Activated T-cell treated with anti-CD3 and anti-CD28 coated beads, Interleukin-2, amount 50 U/mL, for 4 hours (primary cell): Measurements from ENCODE around the gene PIM2. TPM values are rescaled to one million over a fixed set of nuclear protein-coding genes. Genes with fewer than 3 reads are reported as not detected.
A peak's percentile ranks its signal among the peaks of the same experiment; 100 is the strongest.

Experiments used
- ATAC-seq, 2 donors: fragments of 200-7000 bp; cut with Tn5 transposase; one replicate each; pipeline ENCODE4 v1.10.0; 2021
- DNase-seq: peaks from one replicate; pipeline ENCODE4 v3.0.0-alpha.2; 2020
- H3K27me3 Mint-ChIP-seq: one replicate; pipeline ENCODE4 v1.8.0; 2021; ENCODE audit warnings: low read depth, mixed read lengths
- H3K36me3 Mint-ChIP-seq: one replicate; pipeline ENCODE4 v1.8.0; 2022; ENCODE audit warnings: mixed read lengths; ENCODE audit not compliant: insufficient read depth
- H3K4me1 Mint-ChIP-seq: one replicate; pipeline ENCODE4 v1.8.0; 2021; ENCODE audit warnings: low read depth, mixed read lengths
- H3K4me3 Mint-ChIP-seq: one replicate; pipeline ENCODE4 v1.8.0; 2021; ENCODE audit warnings: mild to moderate bottlenecking, moderate library complexity, mixed read lengths
- H3K9me3 Mint-ChIP-seq: one replicate; pipeline ENCODE4 v1.8.0; 2021; ENCODE audit warnings: mixed read lengths
- total RNA-seq, 3 donors: library from RNA; stranded (reverse); gene quantifications; one replicate each; pipeline ENCODE4 v1.2.1, GENCODE V29; 2021

The PIM2 gene
- 100 to 1,000 TPM; 197 to 279 (median 270) TPM for total RNA-seq

DNA sequence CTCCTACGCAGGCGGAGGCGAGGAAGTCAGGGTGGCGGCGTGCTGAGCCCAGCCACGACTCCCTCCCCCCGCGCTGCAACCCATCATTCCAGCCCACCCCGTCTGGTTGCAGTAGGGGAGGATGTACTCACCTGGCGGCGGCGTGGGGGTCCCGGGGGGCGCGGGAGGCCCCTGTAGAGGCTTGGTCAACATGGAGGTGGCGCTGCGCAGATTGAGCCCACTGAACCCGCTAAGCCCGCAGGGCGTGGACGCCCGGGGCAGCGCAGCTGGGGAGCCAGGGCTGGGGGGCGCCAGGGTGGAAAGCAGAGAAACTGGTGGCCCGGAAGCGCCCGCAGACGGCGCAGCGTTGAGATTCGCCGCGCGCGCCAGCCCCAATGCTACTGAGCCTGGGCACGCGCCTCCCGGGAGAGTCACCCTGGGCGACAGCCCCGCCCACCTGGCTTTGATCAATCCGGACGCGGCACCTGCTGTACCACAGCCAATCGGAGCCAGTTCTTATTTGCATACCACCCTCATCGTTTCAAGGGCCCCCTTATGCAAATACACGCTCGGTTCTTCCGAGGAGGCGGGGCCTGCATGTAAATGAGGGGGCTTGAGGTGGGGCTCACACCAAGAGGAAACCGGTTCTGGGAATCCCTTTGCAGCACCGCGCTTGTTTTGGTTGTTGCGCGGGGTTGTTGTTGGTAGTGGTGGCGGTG lies at the start of gene PIM2:
PIM2 (minus strand) TSS at position 382 of the 698 bp plus-strand sequence; CDS start at position 192, 190 bp downstream.
- peak within 1 kb of the TSS; percentile 91 for H3K4me3 Mint-ChIP-seq

DNA sequence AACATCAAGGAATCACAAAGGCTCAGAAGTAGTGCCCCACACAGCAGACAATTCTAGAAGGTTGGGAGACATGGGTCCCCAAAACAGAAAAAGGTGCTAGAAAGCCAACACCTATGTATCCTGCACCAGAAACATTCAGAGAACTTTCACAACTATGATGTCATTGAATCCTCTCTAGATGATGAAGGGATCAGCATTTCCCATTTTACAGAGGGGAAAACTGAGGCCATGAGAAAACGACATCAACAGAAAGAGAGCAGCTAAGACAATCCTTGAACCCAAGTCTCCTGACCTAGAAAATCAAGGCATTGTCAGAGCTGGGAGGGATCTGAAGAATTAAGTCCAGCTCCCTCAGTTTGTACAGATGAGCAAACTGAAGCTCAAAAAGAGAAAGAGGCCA lies 49.6 kb upstream of the PIM2 start:
- ATAC-seq (no peak), DNase-seq (no peak)
- Mint-ChIP-seq H3K9me3 (no peaks in the 10 kb centered on the region), H3K4me1 (peaks cover 15% of the 10 kb centered on the region), H3K4me3 (no peak overlapping the region), H3K36me3 (no peaks in the 10 kb centered on the region), H3K27me3 (no peaks in the 10 kb centered on the region)

More for the DNA sequence above, at the start of gene PIM2:
- no peaks in the 10 kb centered on the region for H3K9me3 Mint-ChIP-seq
- DNase-seq: peak; percentile 89
- ATAC-seq: peak; percentile 66 to 74
- peaks cover 53% of the 10 kb centered on the region for H3K4me1 Mint-ChIP-seq
- H3K27me3 Mint-ChIP-seq: no peaks in the 10 kb centered on the region
- H3K36me3 Mint-ChIP-seq: peaks cover 26% of the 10 kb centered on the region

DNA sequence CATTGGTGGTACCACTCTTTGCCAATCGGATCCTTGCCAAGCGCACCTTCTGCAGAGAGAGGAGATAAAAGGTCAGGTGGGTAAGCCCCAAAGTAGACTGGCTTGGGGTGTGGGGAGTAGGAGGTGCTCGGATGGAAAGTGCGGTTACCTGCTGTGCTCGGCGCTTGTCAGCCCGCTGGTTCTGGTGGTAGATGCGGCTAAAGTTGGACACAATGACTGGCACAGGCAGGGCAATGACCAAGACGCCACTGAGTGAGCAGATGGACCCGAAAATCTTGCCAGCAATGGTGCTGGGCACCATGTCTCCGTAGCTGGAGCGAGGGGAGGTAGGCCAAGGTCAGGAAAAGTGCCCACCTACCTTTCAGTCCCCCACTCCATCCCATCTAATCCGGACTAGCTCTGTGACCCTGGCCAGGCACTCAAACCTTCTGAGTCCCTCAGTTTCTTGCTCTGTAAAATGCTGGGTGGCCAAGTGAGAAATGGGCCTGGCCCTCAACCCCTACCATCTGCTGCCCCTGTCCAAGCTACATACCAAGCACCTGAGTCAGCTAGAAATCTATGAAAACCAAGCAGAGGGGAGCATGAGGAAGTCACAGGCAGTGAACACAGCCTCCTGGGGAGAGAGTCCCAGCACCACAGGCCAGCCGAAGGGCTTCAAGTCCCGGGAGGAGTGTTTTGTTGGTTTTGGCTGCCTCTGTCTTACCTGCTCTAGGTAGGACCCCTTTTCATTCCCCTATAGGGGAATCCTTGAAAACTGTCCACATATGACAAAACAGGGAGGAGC lies 48.2 kb upstream of the PIM2 start:
- Mint-ChIP-seq H3K27me3 (no peaks in the 10 kb centered on the region), H3K36me3 (no peaks in the 10 kb centered on the region), H3K9me3 (no peaks in the 10 kb centered on the region), H3K4me1 (peaks cover 3% of the 10 kb centered on the region), H3K4me3 (no peak overlapping the region)
- ATAC-seq: no peak
- DNase-seq: no peak

DNA sequence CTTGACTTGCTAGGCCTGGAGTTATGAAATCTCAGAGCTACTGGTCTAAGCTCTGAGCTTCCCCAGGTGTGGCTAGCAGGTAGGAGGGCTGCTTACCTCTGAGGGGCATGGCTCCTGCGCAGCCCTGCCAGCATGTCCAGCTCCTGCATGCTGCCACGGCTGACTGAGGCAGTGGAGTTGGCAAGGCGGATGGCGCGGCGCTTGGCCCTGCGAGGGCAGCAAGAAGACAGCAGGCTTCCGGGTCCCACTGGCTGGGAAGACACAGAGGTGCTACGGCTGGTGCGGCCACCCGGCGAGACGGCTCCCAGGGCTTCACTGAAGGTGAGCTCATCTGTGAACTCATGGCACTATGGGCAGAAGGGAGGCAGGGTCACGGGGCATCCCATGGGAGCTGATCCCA lies 47.1 kb upstream of the PIM2 start:
- Mint-ChIP-seq H3K9me3 (no peaks in the 10 kb centered on the region), H3K27me3 (no peaks in the 10 kb centered on the region), H3K4me1 (no peaks in the 10 kb centered on the region), H3K4me3 (no peak overlapping the region), H3K36me3 (no peaks in the 10 kb centered on the region)
- DNase-seq (no peak), ATAC-seq (no peak)

DNA sequence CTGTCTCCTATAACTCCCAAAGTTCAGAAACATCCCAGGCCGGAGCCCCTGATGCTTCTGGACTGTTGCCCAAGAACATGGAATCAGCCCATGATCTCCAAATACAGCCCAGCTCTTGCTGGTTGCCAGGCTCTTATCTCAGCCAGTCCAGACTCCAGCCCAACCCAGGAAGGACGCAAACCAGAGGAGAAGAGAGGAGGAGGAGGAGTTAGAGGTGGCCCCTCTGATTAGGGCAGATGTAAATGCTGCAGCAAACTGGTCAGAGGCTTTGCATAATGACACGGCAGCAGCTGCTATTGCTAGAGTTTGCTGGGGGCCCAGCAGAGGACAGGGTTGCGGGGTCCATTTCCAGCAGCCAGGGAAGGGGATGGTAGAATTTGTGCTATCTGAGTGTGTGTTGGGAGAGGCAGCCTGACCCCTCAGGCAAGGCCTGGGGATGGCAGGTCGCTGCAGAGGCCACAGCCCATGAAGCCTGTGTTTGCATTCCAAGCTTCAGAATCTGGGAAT lies 42.8 kb upstream of the PIM2 start:
- H3K9me3 Mint-ChIP-seq: no peaks in the 10 kb centered on the region
- H3K4me3 Mint-ChIP-seq: no peak overlapping the region
- no peaks in the 10 kb centered on the region for H3K27me3 Mint-ChIP-seq
- DNase-seq (no peak), ATAC-seq (no peak)
- no peaks in the 10 kb centered on the region for H3K36me3 Mint-ChIP-seq
- peaks cover 13% of the 10 kb centered on the region for H3K4me1 Mint-ChIP-seq

DNA sequence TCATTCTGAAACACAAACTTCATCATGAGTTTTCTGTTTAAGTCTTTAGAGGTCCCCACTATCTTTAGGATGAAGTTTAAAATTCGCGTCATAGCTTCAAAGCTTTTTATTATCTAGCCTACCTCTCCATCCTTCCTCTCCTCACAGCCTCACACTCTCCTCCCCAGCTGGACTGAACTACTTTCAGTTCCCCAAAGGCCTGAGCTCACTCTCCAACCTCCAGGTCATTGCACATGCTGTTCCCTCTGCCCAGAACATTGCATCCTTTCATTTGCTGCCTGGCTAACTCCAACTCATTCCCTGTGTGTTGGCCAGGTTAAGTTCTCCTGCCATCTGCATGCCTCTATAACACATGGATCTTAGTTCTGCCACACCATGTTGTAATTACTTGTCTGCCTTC lies 41.5 kb upstream of the PIM2 start:
- no peak for DNase-seq

DNA sequence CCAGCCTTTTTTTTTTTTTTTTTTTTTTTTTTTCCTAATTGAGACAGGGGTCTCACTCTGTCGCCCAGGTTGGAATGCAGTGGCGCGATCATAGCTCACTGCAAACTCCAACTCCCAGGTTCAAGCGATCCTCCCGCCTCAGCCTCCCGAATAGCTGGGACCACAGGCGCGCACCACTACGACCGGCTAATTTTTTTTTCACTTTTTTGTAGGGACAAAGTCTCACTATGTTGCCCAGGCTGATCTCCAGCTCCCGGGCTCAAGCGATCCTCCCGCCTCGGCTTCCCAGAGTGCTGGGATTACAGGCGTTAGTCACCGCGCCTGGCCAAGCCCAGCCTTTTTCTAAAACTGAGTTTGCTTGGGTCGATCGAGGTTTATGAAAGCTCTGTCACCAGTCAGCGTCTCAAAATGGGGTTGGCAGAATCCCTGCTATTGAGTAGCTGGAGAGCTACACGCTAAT lies 39.8 kb upstream of the PIM2 start:
- DNase-seq: no peak
- Mint-ChIP-seq H3K27me3 (no peaks in the 10 kb centered on the region), H3K9me3 (no peaks in the 10 kb centered on the region), H3K4me1 (peaks cover 28% of the 10 kb centered on the region), H3K4me3 (peak overlapping the region; percentile 98), H3K36me3 (peaks cover 1% of the 10 kb centered on the region)
- no peak for ATAC-seq

More for the DNA sequence above, 41.5 kb upstream of the PIM2 start:
- Mint-ChIP-seq H3K4me3 (no peak overlapping the region), H3K36me3 (peaks cover 1% of the 10 kb centered on the region), H3K9me3 (no peaks in the 10 kb centered on the region), H3K4me1 (peaks cover 17% of the 10 kb centered on the region), H3K27me3 (no peaks in the 10 kb centered on the region)
- ATAC-seq: no peak

DNA sequence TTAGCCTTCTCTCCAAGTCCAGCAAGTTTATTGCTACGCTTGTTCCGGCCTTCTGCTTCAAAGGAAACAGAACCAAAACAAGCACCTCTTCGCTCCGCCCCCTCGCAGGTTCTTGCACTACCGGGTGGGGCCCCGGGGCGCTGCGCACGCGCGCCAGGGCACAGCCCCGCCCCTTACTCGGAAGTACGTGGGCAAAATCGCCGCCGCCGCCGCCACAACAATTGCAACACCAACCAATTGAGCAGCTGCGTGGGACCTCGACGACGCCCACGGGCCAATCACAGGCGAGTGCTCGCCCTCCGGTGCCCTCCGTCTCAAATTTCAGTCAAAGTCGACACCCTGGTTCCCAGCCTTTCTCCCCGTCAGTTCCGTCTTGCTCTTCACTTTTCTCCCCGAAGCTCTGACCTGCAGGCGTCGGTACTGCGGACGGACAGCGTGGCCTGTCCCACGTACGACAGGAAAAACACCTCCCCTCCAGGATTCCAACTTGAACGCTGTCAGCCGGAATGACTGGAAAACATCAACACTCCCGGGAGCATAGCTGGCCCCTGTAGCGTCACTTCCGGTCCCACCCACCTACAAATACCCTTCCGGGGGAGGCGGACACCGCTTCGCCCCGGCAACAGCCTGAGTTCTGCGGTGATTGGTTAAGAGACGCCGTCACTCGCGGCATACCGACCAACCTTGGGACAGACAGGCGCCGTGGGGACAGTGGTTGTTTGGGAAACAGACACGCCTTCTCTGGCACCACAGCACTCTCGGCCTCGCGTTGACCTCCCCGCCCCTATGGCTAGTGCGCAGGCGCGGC lies 39.2 kb upstream of the PIM2 start:
- peak; percentile 83 to 84 for ATAC-seq
- Mint-ChIP-seq H3K4me1 (peaks cover 35% of the 10 kb centered on the region), H3K4me3 (peak overlapping the region; percentile 98), H3K27me3 (no peaks in the 10 kb centered on the region), H3K36me3 (peaks cover 1% of the 10 kb centered on the region), H3K9me3 (no peaks in the 10 kb centered on the region)
- peak; percentile 89 for DNase-seq

DNA sequence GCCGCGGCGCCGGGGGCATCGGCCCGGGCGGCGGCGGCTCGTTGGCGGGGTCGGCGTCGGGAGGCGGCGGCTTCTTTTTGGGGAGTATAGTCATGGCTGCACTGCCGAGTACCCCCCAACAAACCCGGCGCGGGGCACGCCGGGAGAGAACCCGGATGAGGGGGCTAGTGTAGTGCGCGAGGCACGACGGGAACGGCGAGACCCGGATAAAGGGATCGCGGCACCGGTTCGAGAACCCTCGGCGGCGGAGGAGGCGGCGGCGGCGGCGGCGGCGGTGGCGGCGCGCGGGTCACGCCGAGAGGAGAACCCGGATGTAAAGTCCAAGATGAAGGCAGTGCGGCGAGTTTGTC lies 38.6 kb upstream of the PIM2 start, which contains the start of gene OTUD5:
OTUD5 (minus strand) TSS at position 131 of the 350 bp plus-strand sequence; CDS start at position 94, 37 bp downstream.
- ATAC-seq (peak; percentile 70 to 71), DNase-seq (peak; percentile 67)
- Mint-ChIP-seq H3K27me3 (no peaks in the 10 kb centered on the region), H3K4me1 (peaks cover 40% of the 10 kb centered on the region), H3K9me3 (no peaks in the 10 kb centered on the region), H3K4me3 (peak within 1 kb of the TSS; percentile 98), H3K36me3 (peaks cover 1% of the 10 kb centered on the region)

DNA sequence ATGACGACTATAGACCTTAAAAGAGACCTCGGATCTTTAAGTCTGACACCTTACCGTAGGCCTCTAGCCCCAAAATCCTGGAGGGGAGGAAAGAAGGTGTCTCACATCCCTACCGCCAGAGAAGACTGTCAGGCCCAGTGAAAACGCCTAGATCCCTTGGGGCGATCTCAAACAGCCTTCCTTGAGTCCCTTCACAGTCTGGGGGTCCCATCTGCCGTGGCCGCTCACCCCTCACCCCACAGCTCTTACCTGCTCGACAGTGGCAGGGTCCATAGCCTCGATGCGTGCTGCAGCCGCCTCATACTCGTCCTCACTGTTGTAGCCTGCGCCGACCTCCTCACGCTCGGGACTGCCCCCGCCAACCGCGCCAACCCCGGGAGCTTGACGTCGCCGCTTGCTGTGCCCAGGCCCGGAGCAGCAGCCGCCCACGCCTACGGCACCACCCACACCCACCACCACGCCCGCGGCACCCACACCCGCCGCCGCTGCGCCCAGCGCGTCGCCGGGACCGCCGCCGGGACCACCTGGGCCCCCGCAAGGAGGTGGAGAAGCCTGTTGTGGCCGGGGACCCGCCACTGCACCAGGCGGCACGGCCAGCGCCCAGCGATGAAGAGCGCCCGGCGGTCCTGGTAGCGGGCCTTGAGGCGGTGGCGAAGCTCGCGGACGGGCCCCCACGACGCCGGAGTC lies 38.0 kb upstream of the PIM2 start:
- H3K4me1 Mint-ChIP-seq: peaks cover 46% of the 10 kb centered on the region
- H3K4me3 Mint-ChIP-seq: peak overlapping the region; percentile 87
- no peaks in the 10 kb centered on the region for H3K27me3 Mint-ChIP-seq
- H3K36me3 Mint-ChIP-seq: peaks cover 1% of the 10 kb centered on the region
- ATAC-seq: peak; percentile 38
- DNase-seq: peak; percentile 55
- H3K9me3 Mint-ChIP-seq: no peaks in the 10 kb centered on the region

DNA sequence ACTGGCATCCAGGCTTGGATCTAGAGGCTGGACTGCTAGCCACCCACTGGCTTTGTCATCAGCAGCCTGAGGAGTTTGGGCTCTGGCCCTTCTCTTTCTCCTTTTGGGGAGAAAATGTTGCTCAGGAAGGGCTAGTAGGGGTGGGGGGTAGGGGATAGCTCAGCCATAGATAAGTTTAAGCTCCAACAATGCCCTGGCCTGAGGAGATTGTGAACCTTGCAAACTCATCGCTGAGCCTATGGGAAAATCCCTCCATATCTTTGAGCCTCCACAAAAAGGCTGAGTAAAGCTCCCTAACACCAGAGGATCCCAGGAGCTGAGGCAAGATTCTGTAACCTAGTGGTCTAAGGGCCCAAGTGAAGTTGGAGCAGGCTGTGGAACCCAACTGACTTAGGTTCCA lies 29.8 kb upstream of the PIM2 start:
- Mint-ChIP-seq H3K9me3 (no peaks in the 10 kb centered on the region), H3K36me3 (no peaks in the 10 kb centered on the region), H3K27me3 (no peaks in the 10 kb centered on the region), H3K4me1 (peaks cover 45% of the 10 kb centered on the region), H3K4me3 (no peak overlapping the region)
- no peak for DNase-seq
- no peak for ATAC-seq

DNA sequence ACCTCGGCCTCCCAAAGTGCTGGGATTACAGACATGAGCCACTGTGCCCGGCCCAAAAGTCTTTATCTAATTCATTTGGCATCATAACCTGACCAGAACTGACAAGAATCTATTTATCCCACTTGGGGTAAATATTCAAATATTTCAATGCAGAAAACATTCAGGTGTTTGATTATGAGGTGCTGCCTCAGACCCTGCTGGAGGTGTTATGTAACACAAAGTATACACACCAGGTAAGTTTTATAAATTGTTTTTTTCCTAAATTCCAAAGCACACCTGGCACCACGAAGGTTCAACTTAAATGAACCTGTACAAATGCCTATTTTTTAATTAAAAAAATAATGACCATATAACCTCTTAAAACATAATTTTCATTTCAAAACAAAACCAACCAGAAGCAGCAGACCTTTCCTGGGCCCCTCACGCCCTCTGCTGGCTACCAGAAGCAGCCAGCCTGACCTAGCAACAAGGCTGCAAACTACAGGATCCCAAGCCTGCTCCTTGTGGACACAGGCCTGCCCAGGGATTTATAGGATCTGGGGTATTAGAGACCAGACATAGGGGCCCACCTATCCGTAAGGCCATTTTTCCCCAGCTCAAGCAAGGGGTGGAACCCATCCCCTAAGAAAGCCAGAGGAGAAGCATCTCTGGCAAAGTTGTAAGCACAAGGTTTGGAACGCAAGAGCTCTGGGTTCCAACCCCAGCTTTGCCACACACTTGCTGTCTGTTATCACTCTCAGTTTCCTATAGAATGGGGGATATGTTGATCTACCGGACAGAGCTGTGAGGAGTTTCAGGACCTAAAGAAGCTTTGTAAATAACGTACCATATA lies 26.9 kb upstream of the PIM2 start:
- Mint-ChIP-seq H3K4me1 (peaks cover 50% of the 10 kb centered on the region), H3K36me3 (peaks cover 11% of the 10 kb centered on the region), H3K9me3 (no peaks in the 10 kb centered on the region), H3K4me3 (no peak overlapping the region), H3K27me3 (no peaks in the 10 kb centered on the region)
- ATAC-seq: peak in 1 of 2 donors; percentile 49
- DNase-seq: peak; percentile 50

DNA sequence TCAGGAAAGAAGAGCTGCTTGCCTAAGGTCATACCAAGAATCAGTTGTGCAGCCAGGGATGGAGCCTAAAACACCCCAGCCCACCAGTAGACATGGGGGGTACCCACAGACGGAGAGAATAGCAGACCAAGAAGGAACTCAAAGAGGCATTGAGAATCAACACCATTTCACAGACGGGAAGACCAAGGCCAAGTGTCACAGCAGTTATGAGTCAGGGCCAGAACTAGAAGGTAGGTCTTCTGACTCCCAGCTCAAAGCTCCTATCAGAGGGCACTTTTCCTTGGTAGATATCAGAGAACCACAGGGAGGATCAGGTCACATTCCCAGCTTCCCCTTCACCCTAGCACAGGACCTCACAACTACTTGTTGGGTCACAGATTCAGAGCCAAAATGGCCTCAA lies 24.1 kb upstream of the PIM2 start:
- Mint-ChIP-seq H3K27me3 (no peaks in the 10 kb centered on the region), H3K4me3 (peak overlapping the region; percentile 55), H3K36me3 (peaks cover 11% of the 10 kb centered on the region), H3K4me1 (peaks cover 75% of the 10 kb centered on the region), H3K9me3 (no peaks in the 10 kb centered on the region)
- no peak for ATAC-seq
- no peak for DNase-seq
